ENCODE measurements around the gene ALPL.

The ALPL gene

GRCh38 chr1:21605012-21605715 is 95.9 kb downstream of the ALPL start:
- CTCF ChIA-PET = interaction anchor here (0.7 kb wide), 1 partner anchor 42 kb away, joined by 4 read pairs; no protein-coding TSS in a partner anchor
- Histone ChIP-seq H3K4me3 (ENCODE audit: low read depth, low read length) (no peak overlapping the region), H3K36me3 (ENCODE audit: control insufficient read depth in 2 of 2, insufficient read depth in 1 of 2, low read length in 2 of 2) (no peaks in the 10 kb centered on the region), H3K4me1 (ENCODE audit: control insufficient read depth, insufficient read depth, low read length) (no peaks in the 10 kb centered on the region), H3K27ac (ENCODE audit: extremely low read depth, low read depth, low read length) (no peak overlapping the region), H3K9me3 (ENCODE audit: control insufficient read depth, insufficient read depth, low read depth, low read length) (no peaks in the 10 kb centered on the region)
- TF ChIP-seq, protein P1, sequence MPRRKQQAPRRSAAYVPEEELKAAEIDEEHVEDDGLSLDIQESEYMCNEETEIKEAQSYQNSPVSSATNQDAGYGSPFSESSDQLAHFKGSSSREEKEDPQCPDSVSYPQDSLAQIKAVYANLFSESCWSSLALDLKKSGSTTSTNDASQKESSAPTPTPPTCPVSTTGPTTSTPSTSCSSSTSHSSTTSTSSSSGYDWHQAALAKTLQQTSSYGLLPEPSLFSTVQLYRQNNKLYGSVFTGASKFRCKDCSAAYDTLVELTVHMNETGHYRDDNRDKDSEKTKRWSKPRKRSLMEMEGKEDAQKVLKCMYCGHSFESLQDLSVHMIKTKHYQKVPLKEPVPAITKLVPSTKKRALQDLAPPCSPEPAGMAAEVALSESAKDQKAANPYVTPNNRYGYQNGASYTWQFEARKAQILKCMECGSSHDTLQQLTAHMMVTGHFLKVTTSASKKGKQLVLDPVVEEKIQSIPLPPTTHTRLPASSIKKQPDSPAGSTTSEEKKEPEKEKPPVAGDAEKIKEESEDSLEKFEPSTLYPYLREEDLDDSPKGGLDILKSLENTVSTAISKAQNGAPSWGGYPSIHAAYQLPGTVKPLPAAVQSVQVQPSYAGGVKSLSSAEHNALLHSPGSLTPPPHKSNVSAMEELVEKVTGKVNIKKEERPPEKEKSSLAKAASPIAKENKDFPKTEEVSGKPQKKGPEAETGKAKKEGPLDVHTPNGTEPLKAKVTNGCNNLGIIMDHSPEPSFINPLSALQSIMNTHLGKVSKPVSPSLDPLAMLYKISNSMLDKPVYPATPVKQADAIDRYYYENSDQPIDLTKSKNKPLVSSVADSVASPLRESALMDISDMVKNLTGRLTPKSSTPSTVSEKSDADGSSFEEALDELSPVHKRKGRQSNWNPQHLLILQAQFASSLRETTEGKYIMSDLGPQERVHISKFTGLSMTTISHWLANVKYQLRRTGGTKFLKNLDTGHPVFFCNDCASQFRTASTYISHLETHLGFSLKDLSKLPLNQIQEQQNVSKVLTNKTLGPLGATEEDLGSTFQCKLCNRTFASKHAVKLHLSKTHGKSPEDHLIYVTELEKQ (tag by site-specific recombination; IDR thresholded peaks at IDR 0.05; ENCODE audit: borderline replicate concordance) = no peak
- peak; percentile 21; the same call in 1 of the 2 replicates for TF ChIP-seq ZFHX2 (tag by site-specific recombination; conservative IDR thresholded peaks at IDR 0.05)
- POLR2A ChIA-PET = no interaction called here

DNA sequence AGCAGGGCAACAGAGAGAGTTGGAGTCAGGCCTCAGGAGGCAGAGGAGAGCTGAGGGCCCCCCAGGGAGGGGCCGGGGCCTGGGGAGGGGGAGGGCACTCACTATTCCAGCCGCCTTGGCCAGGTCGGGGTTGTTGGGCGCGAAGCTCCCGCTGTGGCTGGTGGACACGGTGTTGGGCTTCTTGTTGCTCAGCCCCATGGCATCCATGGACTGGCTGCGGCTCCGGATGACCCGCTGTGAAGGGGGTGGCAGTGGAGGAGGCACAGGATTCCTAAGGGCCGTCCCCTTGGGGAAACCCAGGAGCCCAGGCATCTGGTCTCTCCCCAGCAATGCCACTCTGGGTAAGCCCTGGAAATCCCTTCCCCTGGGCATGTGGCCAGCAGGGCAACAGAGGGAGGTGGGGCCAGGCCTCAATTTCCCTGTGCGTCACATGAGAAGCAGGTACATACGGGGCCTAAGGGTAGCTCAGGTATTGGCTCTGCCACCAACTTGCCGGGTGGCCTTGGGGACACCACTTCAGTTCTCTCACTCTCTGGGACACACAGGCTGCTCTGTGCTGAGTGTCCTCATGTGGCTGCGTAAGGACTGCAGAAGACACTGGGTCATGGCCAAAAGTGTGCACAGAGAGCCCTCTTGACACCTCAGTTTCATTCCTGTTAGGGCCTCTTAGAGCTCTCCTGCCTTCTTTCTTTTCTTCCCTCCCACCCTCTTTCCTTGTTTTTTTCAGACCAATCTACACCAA is 96.9 kb downstream of the ALPL start:
- Histone ChIP-seq H3K36me3 (ENCODE audit: control insufficient read depth in 2 of 2, insufficient read depth in 1 of 2, low read length in 2 of 2) (no peaks in the 10 kb centered on the region), H3K4me1 (ENCODE audit: control insufficient read depth, insufficient read depth, low read length) (no peaks in the 10 kb centered on the region), H3K9me3 (ENCODE audit: control insufficient read depth, insufficient read depth, low read depth, low read length) (no peaks in the 10 kb centered on the region), H3K4me3 (ENCODE audit: low read depth, low read length) (no peak overlapping the region), H3K27ac (ENCODE audit: extremely low read depth, low read depth, low read length) (no peak overlapping the region)
- ChIA-PET CTCF (interaction anchor here (0.7 kb wide), 1 partner anchor 41 kb away, joined by 4 read pairs; no protein-coding TSS in a partner anchor), POLR2A (no interaction called here)
- TF ChIP-seq PRDM4 (tag by site-specific recombination; IDR thresholded peaks at IDR 0.05) = no peak
- TF ChIP-seq ZNF391 (tag by site-specific recombination; IDR thresholded peaks at IDR 0.05; ENCODE audit: borderline replicate concordance, low read depth) = no peak
- TF ChIP-seq ZNF274 (IDR thresholded peaks at IDR 0.05; ENCODE audit: low read length) = no peak
- no peak for TF ChIP-seq ZNF274 (tag by site-specific recombination; IDR thresholded peaks at IDR 0.05; ENCODE audit: borderline replicate concordance)
- TF ChIP-seq ZNF639 (tag by site-specific recombination; IDR thresholded peaks at IDR 0.05) = no peak
- no peak for TF ChIP-seq ZNF785 (tag by site-specific recombination; IDR thresholded peaks at IDR 0.05)
- TF ChIP-seq KLF7 (tag by site-specific recombination; IDR thresholded peaks at IDR 0.05; ENCODE audit: borderline replicate concordance) = no peak
- no peak for TF ChIP-seq ZNF24 (tag by site-specific recombination; IDR thresholded peaks at IDR 0.05)
- TF ChIP-seq, protein P2, sequence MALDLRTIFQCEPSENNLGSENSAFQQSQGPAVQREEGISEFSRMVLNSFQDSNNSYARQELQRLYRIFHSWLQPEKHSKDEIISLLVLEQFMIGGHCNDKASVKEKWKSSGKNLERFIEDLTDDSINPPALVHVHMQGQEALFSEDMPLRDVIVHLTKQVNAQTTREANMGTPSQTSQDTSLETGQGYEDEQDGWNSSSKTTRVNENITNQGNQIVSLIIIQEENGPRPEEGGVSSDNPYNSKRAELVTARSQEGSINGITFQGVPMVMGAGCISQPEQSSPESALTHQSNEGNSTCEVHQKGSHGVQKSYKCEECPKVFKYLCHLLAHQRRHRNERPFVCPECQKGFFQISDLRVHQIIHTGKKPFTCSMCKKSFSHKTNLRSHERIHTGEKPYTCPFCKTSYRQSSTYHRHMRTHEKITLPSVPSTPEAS (tag by site-specific recombination; IDR thresholded peaks at IDR 0.05) = no peak
- no peak for TF ChIP-seq ZNF157 (tag by site-specific recombination; IDR thresholded peaks at IDR 0.05)
- TF ChIP-seq ZNF621 (tag by site-specific recombination; IDR thresholded peaks at IDR 0.05) = no peak
- no peak for TF ChIP-seq ZBTB21 (tag by site-specific recombination; IDR thresholded peaks at IDR 0.05)
- TF ChIP-seq KLF16 (tag by site-specific recombination; IDR thresholded peaks at IDR 0.05) = no peak
- no peak for TF ChIP-seq ZNF114 (tag by site-specific recombination; IDR thresholded peaks at IDR 0.05)
- TF ChIP-seq SP3 (tag by site-specific recombination; IDR thresholded peaks at IDR 0.05) = no peak
- TF ChIP-seq, protein P3, sequence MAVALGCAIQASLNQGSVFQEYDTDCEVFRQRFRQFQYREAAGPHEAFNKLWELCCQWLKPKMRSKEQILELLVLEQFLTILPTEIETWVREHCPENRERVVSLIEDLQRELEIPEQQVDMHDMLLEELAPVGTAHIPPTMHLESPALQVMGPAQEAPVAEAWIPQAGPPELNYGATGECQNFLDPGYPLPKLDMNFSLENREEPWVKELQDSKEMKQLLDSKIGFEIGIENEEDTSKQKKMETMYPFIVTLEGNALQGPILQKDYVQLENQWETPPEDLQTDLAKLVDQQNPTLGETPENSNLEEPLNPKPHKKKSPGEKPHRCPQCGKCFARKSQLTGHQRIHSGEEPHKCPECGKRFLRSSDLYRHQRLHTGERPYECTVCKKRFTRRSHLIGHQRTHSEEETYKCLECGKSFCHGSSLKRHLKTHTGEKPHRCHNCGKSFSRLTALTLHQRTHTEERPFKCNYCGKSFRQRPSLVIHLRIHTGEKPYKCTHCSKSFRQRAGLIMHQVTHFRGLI (tag by site-specific recombination; IDR thresholded peaks at IDR 0.05) = no peak
- TF ChIP-seq, protein P4, sequence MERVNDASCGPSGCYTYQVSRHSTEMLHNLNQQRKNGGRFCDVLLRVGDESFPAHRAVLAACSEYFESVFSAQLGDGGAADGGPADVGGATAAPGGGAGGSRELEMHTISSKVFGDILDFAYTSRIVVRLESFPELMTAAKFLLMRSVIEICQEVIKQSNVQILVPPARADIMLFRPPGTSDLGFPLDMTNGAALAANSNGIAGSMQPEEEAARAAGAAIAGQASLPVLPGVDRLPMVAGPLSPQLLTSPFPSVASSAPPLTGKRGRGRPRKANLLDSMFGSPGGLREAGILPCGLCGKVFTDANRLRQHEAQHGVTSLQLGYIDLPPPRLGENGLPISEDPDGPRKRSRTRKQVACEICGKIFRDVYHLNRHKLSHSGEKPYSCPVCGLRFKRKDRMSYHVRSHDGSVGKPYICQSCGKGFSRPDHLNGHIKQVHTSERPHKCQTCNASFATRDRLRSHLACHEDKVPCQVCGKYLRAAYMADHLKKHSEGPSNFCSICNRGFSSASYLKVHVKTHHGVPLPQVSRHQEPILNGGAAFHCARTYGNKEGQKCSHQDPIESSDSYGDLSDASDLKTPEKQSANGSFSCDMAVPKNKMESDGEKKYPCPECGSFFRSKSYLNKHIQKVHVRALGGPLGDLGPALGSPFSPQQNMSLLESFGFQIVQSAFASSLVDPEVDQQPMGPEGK (tag by site-specific recombination; IDR thresholded peaks at IDR 0.05) = no peak
